Astrocyte of the spinal cord (primary cell): ENCODE data around the gene GAB2.

Experiments used
- DNase-seq: peaks from one replicate; pipeline ENCODE4 v3.0.0; 2011; ENCODE audit warnings: low read depth, low spot score
- H3K4me3 ChIP-seq: 2 replicates; pipeline ENCODE4 v1.5.1; 2011; ENCODE audit warnings: low read depth, mild to moderate bottlenecking, low read length, moderate library complexity
- CTCF ChIP-seq: IDR thresholded peaks from 2 replicates; pipeline ENCODE4 v1.5.1; 2012; ENCODE audit warnings: low read depth, mild to moderate bottlenecking, low read length, inconsistent platforms
- in situ Hi-C: cut with HindIII; loops from 2 replicates; pipeline ENCODE4 v1.10.0; 2017; ENCODE audit warnings: low sequenced_read_pairs

Gene GAB2

GRCh38 chr11:78199653-78200015 is 218.0 kb downstream of the GAB2 start:
- TF ChIP-seq CTCF: no peak
- no peak overlapping the region for H3K4me3 ChIP-seq
- DNase-seq: no peak
- in situ Hi-C loops: no loop called here

DNA sequence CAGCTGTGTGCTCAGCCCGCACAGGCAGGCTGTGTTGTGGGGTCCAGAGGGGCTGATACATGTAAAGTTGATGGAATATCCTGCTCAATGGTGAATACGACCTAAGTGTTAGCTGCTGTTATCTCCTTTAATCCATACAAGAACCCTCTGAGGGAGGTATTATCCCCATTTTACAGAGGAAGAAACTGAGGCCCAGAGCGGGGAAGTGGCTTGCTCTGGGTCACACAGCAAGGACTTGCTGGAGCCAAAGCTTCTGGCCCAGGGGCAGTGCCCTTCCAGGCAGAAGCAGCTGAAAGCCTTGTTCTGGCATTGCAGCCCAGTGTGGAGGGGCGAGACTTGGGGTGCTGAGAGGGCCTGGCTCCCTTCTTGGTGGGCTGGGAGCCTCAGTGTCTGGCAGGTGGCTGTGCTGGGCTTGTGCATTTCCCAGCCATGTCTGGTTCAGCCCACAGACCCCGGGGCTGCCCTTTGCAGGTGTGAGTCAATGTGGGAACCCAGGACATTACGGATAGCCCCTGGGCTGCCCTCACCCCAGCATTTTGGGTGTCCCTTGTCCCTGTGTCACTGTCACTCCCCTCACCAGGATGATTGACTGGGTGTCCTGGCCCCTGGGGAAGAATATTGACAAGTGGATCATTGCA is 218.5 kb downstream of the GAB2 start:
- H3K4me3 ChIP-seq: no peak overlapping the region
- TF ChIP-seq CTCF: no peak
- in situ Hi-C loops: no loop called here
- DNase-seq: no peak

DNA sequence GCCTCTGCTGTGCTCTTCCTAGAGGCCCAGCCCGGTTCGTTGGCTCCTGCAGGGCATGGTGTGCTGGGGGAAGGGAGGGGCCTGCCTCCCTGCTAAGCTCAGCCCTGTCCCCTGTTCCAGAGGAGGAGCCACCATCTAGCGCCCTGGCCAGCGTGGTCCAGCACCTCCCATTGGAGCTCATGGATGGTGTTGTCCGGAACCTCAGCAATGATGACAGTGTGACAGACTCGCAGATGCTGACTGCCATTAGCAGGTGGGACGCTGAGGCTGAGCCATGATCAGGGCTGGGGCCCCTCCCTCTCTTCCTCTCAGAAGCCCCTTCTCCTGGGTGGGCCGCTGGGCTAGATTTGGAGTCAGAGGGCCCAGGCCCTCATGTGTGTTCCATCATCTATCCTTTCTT is 219.8 kb downstream of the GAB2 start:
- in situ Hi-C loops: no loop called here
- no peak for TF ChIP-seq CTCF
- no peak for DNase-seq
- no peak overlapping the region for H3K4me3 ChIP-seq

DNA sequence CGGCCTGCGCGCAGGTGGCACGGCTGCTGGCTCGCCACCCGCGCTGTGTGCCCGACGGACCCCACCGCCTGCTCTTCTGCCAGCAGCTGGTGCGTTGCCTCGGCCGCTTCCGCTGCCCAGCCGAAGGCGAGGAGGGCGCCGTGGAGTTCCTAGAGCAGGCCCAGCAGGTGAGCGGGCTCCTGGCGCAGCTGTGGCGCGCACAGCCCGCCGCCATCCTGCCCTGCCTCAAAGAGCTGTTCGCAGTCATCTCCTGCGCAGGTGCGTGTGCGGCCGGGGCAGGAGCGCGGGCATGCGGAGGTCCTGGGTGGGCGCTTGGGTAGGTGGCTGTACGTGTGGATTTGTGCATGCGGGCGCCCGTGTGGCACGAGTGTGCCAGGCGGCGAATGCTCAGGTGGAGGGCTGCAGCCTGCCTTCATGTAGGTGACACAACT is 220.9 kb downstream of the GAB2 start:
- no peak for DNase-seq

DNA sequence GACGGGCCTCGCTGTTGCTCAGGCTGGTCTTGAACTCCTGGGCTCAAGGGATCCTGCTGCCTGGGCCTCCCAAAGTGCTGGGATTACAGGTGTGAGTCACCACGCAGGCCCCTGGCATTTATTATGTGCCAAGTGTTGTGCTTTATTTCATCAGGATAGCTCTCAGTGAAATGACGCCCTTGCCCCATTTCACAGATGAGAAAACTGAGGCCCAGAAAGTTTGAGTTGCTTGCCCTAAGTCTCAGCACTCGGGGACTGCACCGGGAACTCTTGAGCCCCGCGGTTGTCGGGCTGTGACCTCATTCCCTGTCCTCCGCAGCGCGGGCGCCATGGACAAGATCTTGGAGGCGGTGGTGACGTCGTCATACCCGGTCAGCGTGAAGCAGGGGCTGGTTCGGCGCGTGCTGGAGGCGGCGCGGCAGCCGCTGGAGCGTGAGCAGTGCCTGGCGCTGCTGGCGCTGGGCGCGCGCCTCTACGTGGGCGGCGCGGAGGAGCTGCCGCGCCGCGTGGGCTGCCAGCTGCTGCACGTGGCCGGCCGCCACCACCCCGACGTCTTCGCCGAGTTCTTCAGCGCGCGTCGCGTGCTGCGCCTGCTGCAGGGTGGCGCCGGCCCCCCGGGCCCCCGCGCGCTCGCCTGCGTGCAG is 221.6 kb downstream of the GAB2 start:
- H3K4me3 ChIP-seq: no peak overlapping the region
- in situ Hi-C loops: no loop called here
- no peak for DNase-seq
- no peak for TF ChIP-seq CTCF

More for the DNA sequence above, 220.9 kb downstream of the GAB2 start:
- in situ Hi-C loops: no loop called here
- no peak overlapping the region for H3K4me3 ChIP-seq
- no peak for TF ChIP-seq CTCF

- DNase-seq: no peak
- TF ChIP-seq CTCF: no peak
These were observed 223.1 kb downstream of the GAB2 start for GRCh38 chr11:78194490-78194889.

More at GRCh38 chr11:78194490-78194889, 223.1 kb downstream of the GAB2 start:
- in situ Hi-C loops: no loop called here
- H3K4me3 ChIP-seq: no peak overlapping the region
